Glomerular visceral epithelial cell (primary cell): ENCODE results near the gene BHLHA15.

Source experiments
- DNase-seq: peaks from one replicate; pipeline ENCODE4 v3.0.0-alpha.2; 2016; ENCODE audit errors: extremely low spot score

The BHLHA15 gene

DNA sequence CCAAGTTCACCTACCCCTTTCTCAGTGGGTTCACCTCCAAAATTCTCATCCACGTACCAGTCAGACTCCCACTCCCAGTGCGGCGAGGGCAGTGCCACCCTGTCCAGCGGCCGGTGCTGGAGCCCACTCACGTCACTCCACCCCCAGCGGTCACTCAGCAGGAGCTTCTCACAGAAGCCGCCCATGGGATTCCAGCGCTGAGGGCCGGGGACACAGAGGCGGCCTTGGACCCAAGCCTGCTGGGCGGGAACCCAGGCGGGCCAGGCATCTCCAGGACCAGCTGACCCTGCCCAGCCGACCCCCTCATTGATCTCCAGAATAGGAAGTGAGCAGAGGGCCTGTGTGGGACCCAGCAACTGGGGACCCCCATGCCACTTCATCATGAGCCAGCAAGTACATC, 33.6 kb downstream of the BHLHA15 start:
- DNase-seq: no peak

DNA sequence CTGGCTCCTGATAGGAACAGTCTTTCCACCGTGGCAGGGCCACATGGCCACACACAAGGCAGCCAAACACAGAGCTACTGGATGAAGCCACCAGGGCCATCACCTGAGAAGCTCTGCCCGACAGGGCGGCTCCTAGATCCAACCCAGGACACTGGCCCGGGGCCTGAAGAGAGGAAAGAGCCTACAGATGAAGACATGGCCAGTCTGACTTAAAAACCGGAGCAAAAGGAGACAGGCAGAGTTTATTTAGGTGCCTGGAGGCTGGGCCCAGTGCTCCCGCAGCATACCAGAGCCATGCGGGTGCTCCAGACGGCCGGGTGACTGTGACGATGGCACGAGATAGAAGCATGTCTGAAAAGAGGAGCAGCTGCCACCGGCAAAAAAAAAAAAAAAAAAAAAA, 36.9 kb downstream of the BHLHA15 start:
- no peak for DNase-seq

DNA sequence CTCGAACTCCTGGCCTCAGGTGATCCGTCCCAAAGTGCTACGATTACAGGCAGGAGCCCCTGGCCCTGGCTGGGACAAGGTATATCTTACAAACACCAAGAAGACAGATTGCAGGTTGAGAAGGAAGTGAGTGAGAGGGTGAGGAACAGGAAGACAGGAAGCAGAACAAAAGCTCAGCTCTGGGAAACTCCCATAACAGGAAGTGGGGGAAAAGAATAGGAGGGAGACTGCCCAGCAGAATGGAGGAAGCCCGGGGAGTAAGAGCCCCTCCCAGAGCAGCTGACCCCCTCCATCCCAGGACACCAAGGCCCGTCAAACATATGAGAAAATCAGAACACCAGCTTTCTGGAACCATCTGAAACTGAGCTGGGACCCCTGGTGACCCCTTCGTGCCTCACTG, 37.9 kb downstream of the BHLHA15 start:
- DNase-seq: no peak

DNA sequence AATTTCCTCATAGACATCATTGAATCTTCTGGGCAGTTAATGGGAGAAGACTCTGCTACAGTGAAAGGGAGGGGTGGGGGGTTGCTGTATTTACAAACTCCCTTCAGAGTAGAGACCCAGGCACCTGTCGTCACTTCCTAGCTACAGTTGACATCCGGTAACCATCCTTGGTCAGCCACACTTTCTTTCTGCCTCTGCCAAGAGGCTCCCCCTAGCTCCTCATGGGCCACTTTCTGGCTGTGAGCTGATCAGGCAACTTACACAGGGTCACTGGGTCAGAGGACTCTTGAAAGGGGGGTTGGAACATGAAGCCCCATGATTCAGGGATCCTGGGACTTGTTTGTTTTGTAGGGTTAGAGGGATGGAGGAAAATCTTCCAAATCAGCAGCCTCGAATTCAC, 39.5 kb downstream of the BHLHA15 start:
- no peak for DNase-seq

DNA sequence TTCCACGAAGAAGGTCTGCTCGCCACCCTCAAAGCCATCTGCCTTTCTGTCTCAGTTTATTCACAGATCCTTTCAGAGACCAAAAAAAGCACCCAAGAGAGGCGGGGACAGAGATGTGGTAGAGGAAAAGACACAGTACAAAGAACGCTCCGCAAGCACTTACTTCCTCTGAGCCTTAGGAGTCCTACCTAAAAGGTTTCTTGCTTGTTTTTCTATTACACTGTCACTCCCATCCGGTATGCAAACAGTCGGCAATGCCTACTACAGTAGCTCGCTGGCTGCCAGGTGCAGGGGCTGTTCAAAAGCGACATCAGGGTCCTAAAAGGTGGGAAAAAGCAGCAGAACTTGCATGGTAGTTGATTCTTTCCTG, 40.0 kb downstream of the BHLHA15 start:
- no peak for DNase-seq

DNA sequence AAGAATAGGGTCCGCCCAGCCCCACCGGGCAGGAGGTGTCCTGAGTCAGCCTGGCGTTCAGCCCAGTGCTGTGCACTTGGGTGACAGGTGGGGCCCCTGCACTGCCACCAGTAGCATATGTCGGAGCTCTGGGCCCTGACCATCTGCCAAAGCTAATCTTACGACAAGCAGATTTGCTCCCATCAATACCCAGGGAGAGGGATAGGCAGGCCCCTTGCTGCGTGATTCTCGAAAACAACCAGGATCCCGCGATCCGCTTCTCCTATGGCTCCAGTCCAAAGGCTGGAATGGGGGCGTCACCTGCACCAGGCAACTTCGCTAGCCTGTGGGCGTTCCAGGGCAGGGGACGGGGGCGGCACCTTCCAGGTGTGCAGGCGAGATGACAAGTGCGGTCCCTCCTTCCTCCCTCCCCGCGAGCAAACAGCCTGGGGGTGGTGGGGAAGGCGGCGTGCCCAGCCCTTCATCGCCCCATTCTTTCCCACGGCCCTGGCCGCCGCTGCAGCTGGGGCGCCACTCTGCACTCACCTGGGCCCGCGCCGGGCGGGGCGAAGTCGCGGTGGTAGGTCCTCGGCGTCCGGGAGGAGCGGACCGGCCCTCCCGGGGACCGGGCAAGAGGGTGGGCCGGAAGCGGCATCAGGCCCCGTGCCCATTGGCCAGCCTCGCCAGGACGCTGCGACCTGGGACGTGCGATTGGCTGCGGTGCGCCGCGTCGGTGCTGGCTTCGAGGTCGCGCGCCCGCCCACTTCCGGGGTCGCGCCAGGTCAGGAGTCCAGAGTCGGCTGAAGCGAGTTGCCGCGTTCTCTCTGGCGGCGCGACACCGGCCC, 40.6 kb downstream of the BHLHA15 start, which contains the start of gene TECPR1:
Gene TECPR1, minus strand, starts transcription at position 632 of the 824 bp plus-strand sequence. CDS start 6,086 bp downstream, outside the sequence.
- peak; percentile 86 for DNase-seq

DNA sequence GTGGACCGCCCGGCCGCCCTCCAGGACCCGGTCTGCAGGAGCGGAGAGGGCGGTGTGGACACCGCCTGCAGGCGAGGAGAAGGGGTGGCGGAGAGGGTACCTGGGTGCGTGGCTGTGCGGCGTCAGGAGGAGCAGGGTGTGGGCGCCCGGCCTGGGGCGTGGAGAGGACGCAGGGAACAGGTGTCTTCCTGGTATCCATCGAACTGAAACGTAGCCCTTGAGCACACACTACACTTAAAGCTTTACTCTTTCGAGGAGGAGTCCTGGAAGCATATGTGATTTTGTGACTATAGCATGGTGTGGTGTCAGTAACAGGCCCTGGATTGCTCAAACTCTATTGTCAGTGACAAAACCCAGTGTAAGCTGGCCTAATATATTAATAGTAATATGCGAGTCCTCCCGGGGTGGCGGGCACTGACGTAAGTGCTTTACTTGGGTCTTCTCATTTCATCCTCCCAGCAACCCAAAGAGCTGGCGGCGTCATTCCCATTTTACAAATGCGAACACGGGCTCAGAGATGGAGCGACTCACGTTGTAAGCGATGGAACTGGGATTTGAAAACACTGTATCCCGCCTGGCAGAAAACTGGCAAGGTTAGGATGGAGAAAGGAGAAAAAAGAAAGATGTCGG, 41.3 kb downstream of the BHLHA15 start:
- DNase-seq: no peak

DNA sequence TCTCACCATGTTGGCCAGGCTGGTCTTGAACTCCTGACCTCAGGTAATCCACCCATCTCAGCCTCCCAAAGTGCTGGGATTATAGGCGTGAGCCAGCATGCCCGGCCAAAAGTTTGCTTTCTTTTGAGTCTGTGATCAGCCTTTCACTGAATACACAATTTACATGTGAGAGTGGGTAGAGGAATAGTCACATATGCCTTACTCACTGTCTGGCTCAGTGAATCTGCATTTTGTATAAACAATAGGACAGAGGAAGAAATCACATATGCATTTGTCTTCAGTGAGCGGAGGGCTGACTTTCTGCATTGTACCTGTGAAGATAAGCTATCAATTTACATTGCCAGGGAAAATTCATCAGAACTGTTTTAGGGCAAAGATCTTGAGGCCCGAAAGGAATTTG, 43.3 kb downstream of the BHLHA15 start:
- no peak for DNase-seq

DNA sequence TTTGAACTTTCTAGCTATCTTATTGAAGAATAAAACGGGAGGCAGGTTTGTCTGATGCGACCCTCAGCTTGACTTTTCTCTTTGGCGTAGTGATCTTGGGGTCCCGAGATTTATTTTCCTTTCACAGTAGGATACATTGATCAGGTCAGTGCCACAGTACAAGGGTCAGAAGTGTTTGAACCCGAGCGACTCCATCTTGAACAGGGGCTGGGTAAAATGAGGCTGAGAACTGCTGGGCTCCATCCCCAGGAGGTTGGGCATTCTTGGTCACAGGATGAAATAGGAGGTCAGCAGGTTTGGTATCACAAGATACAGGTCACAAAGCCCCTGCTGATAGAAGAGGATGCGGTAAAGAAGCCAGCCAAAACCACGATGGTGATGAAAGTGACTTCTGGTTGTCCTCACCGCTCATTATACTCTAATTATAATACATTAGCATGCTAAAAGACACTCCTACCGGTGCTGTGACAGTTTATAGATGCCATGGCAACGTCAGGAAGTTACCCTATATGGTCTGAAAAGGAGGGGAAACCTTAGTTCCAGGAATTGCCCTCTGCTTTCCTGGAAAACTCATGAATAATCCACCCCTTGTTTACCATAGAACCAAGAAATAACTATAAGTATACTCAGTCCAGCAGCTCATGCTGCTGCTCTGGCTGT, 43.8 kb downstream of the BHLHA15 start:
- DNase-seq: no peak

DNA sequence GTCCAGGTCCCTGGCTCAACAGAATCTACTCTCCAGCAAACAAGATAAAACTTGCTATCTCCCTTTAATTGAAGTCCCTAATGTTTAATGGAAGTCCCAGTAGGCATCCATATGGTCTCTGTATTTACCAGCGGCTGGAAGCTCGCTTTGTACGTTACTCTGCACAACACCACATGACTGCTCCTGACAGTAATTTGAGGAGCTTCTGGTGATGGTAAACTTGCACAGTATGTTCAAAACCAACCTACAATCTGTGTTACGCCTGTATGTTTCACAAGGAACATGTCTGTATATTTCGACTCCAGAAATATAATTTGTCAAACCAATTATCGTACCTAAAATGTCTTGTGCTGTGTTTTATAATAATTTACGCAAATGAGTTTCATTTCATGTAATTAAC, 45.2 kb downstream of the BHLHA15 start:
- no peak for DNase-seq

DNA sequence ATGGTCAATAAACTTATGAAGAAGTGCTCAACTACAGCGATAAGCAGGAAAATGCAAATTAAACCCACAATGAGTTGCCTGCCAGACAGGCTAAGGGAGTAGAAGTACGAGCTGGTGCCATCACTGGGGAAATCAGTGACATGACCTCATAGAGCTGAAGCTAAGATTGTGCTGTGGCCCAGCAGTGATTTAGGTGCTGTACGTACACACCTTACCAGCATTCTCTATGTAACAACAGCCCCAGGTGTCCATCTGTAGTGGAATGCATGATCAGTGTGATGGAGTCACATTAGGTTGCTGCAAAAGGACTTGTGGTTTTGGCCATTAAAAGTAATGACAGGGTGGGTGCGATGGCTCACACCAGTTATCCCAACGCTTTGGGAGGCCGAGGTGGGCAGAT, 46.5 kb downstream of the BHLHA15 start:
- no peak for DNase-seq
